Neural cell (in vitro differentiated cells): ENCODE results near the gene CLASP1.

Source experiments
- EZH2 ChIP-seq: fragments of 200-600, 300-800 bp; shearing (Covaris generic), sonication (generic); IDR thresholded peaks from 2 replicates; pipeline ENCODE4 v1.6.1; 2014; ENCODE audit warnings: antibody characterized with exemption, low read length, borderline replicate concordance, mild to moderate bottlenecking; ENCODE audit not compliant: insufficient read depth, poor library complexity, severe bottlenecking
- TF ChIP-seq, protein P1 (sequence below): fragments of 450-650 bp; IDR thresholded peaks from 2 replicates; pipeline ENCODE4 v1.5.1; 2014; ENCODE audit warnings: antibody characterized with exemption, mild to moderate bottlenecking, moderate library complexity; ENCODE audit not compliant: poor library complexity, severe bottlenecking

DNA sequence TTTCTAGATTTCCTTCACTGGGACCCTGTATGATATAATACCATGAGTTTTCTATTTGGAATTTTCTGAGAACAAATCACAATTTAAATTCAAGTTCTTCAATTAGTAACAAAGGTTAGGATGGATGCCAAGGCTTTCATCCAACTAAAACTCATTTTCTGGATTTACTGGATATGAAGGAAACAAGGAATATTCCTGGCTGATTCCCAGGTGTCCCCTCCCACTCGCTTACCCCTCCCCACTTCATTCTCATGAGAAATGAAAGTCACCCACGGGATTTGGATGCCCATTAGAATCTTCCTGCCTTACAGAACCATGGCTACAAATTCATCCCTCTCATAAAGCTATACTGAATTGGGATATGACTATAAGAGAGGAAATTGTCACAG, 78.6 kb downstream of the CLASP1 start:
- TF ChIP-seq, protein P1, sequence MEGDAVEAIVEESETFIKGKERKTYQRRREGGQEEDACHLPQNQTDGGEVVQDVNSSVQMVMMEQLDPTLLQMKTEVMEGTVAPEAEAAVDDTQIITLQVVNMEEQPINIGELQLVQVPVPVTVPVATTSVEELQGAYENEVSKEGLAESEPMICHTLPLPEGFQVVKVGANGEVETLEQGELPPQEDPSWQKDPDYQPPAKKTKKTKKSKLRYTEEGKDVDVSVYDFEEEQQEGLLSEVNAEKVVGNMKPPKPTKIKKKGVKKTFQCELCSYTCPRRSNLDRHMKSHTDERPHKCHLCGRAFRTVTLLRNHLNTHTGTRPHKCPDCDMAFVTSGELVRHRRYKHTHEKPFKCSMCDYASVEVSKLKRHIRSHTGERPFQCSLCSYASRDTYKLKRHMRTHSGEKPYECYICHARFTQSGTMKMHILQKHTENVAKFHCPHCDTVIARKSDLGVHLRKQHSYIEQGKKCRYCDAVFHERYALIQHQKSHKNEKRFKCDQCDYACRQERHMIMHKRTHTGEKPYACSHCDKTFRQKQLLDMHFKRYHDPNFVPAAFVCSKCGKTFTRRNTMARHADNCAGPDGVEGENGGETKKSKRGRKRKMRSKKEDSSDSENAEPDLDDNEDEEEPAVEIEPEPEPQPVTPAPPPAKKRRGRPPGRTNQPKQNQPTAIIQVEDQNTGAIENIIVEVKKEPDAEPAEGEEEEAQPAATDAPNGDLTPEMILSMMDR: no peak
- no peak for TF ChIP-seq EZH2
